Mucosa of stomach (tissue), 1 donor: ENCODE measurements around the gene ARF1.
A peak's percentile ranks its signal among the peaks of the same experiment; 100 is the strongest.

Source experiments
- H3K27me3 ChIP-seq: one replicate; pipeline ENCODE4 v1.7.0; 2013; ENCODE audit warnings: mild to moderate bottlenecking, low read length; ENCODE audit not compliant: control insufficient read depth, insufficient read depth
- H3K36me3 ChIP-seq: one replicate; pipeline ENCODE4 v1.7.0; 2013; ENCODE audit warnings: low read length; ENCODE audit not compliant: control insufficient read depth, insufficient read depth
- H3K4me1 ChIP-seq: one replicate; pipeline ENCODE4 v1.7.0; 2013; ENCODE audit warnings: mild to moderate bottlenecking, low read length; ENCODE audit not compliant: control insufficient read depth, insufficient read depth
- H3K4me3 ChIP-seq: one replicate; pipeline ENCODE4 v1.7.0; 2013; ENCODE audit warnings: low read length
- H3K9ac ChIP-seq: one replicate; pipeline ENCODE4 v1.7.0; 2013; ENCODE audit warnings: mild to moderate bottlenecking, low read length, moderate library complexity
- H3K9me3 ChIP-seq: one replicate; pipeline ENCODE4 v1.7.0; 2013; ENCODE audit warnings: mild to moderate bottlenecking, low read length, moderate library complexity; ENCODE audit not compliant: control insufficient read depth
- donor health status: Pancreatic carcinoma.

The ARF1 gene

GRCh38 chr1:228084325-228084724 is 1.8 kb downstream of the ARF1 start:
- Histone ChIP-seq H3K4me3 (peak overlapping the region; percentile 93), H3K36me3 (peaks cover 10% of the 10 kb centered on the region), H3K27me3 (no peaks in the 10 kb centered on the region), H3K4me1 (peaks cover 59% of the 10 kb centered on the region), H3K9me3 (no peaks in the 10 kb centered on the region), H3K9ac (peak overlapping the region; percentile 99)

GRCh38 chr1:228084797-228085196 is 2.3 kb downstream of the ARF1 start:
- H3K27me3 ChIP-seq = no peaks in the 10 kb centered on the region
- H3K36me3 ChIP-seq = peaks cover 10% of the 10 kb centered on the region
- peak overlapping the region; percentile 93 for H3K4me3 ChIP-seq
- peak overlapping the region; percentile 99 for H3K9ac ChIP-seq
- H3K9me3 ChIP-seq = no peaks in the 10 kb centered on the region
- peaks cover 64% of the 10 kb centered on the region for H3K4me1 ChIP-seq

- Histone ChIP-seq H3K4me3 (peak overlapping the region; percentile 93), H3K9ac (peak overlapping the region; percentile 99), H3K9me3 (no peaks in the 10 kb centered on the region), H3K27me3 (no peaks in the 10 kb centered on the region), H3K36me3 (peaks cover 10% of the 10 kb centered on the region), H3K4me1 (peaks cover 70% of the 10 kb centered on the region)
Measured at GRCh38 chr1:228085287-228085951, 2.9 kb downstream of the ARF1 start.

- Histone ChIP-seq H3K27me3 (no peaks in the 10 kb centered on the region), H3K36me3 (peaks cover 10% of the 10 kb centered on the region), H3K4me3 (no peak overlapping the region), H3K4me1 (peaks cover 83% of the 10 kb centered on the region), H3K9ac (peak overlapping the region; percentile 13), H3K9me3 (no peaks in the 10 kb centered on the region)
Measured at GRCh38 chr1:228087771-228088251, 5.3 kb downstream of the ARF1 start.

- Histone ChIP-seq H3K9ac (peak overlapping the region; percentile 10), H3K9me3 (no peaks in the 10 kb centered on the region), H3K27me3 (no peaks in the 10 kb centered on the region), H3K36me3 (peaks cover 10% of the 10 kb centered on the region), H3K4me1 (peaks cover 88% of the 10 kb centered on the region), H3K4me3 (no peak overlapping the region)
Measured at GRCh38 chr1:228088586-228089498, 6.3 kb downstream of the ARF1 start.

GRCh38 chr1:228089519-228090380 is 7.2 kb downstream of the ARF1 start:
- no peaks in the 10 kb centered on the region for H3K27me3 ChIP-seq
- no peaks in the 10 kb centered on the region for H3K9me3 ChIP-seq
- peaks cover 80% of the 10 kb centered on the region for H3K4me1 ChIP-seq
- peak overlapping the region; percentile 10 for H3K9ac ChIP-seq
- H3K36me3 ChIP-seq = peaks cover 10% of the 10 kb centered on the region
- no peak overlapping the region for H3K4me3 ChIP-seq

- Histone ChIP-seq H3K9me3 (no peaks in the 10 kb centered on the region), H3K9ac (no peak overlapping the region), H3K36me3 (peaks cover 10% of the 10 kb centered on the region), H3K4me1 (peaks cover 77% of the 10 kb centered on the region), H3K27me3 (no peaks in the 10 kb centered on the region), H3K4me3 (no peak overlapping the region)
Measured at GRCh38 chr1:228090613-228091081, 8.1 kb downstream of the ARF1 start.

GRCh38 chr1:228091084-228091483 is 8.6 kb downstream of the ARF1 start:
- Histone ChIP-seq H3K27me3 (no peaks in the 10 kb centered on the region), H3K9ac (no peak overlapping the region), H3K4me1 (peaks cover 75% of the 10 kb centered on the region), H3K4me3 (no peak overlapping the region), H3K36me3 (peaks cover 10% of the 10 kb centered on the region), H3K9me3 (no peaks in the 10 kb centered on the region)

- Histone ChIP-seq H3K4me1 (peaks cover 63% of the 10 kb centered on the region), H3K4me3 (no peak overlapping the region), H3K9ac (no peak overlapping the region), H3K36me3 (peaks cover 12% of the 10 kb centered on the region), H3K9me3 (no peaks in the 10 kb centered on the region), H3K27me3 (no peaks in the 10 kb centered on the region)
Measured at GRCh38 chr1:228092342-228093049, 10.0 kb downstream of the ARF1 start.

- H3K27me3 ChIP-seq = no peaks in the 10 kb centered on the region
- peaks cover 55% of the 10 kb centered on the region for H3K4me1 ChIP-seq
- no peak overlapping the region for H3K9ac ChIP-seq
- H3K4me3 ChIP-seq = no peak overlapping the region
- H3K9me3 ChIP-seq = no peaks in the 10 kb centered on the region
- peaks cover 16% of the 10 kb centered on the region for H3K36me3 ChIP-seq
Measured at GRCh38 chr1:228093050-228093906, 10.8 kb downstream of the ARF1 start.
